K562 (cell line): ENCODE data around the gene BET1L. TPM values are rescaled to one million over a fixed set of nuclear protein-coding genes. Genes with fewer than 3 reads are reported as not detected.

ENCODE experiments used
- ATAC-seq: fragments of 200-7000 bp; cut with Tn5 transposase; 3 replicates; pipeline ENCODE4 v1.9.1; 2020; ENCODE audit warnings: moderate library complexity
- BruUV-seq: library from RNA; stranded (reverse); fragments of 400-500 nt; replicated peaks from 2 replicates; lab custom pipeline; 2021; lab: Mats Ljungman, UMichigan
- CTCF ChIA-PET: fragments of 300-600 bp; formaldehyde crosslinking; extraction: SDS; loops from one replicate; lab custom pipeline; 2021; ENCODE audit warnings: low intra/inter-chr PET ratio; lab: Yijun Ruan, JAX
- POLR2A ChIA-PET: fragments of 300-600, 350-650 bp; sonication (Branson Sonifier 250); formaldehyde crosslinking; extraction: SDS; loops from one replicate; lab custom pipeline; 2021; ENCODE audit warnings: antibody characterized with exemption, inconsistent platforms; lab: Yijun Ruan, JAX
- DNase-seq, 4 experiments: peaks; one replicate each; pipeline versions ENCODE4 v3.0.0 to v3.0.0-alpha.2; 2011 to 2018; ENCODE audit warnings: low spot score in 3 of 4, mixed read lengths in 3 of 4; ENCODE audit errors: extremely low read depth in 1 of 4
- FAIRE-seq: peaks from 2 replicates; lab custom pipeline; 2011; peaks lifted over from hg19 to GRCh38; lab: Jason Lieb, UNC
- H2AFZ ChIP-seq: 2 replicates; pipeline ENCODE4 v1.6.0; 2011; ENCODE audit warnings: low read depth, low read length, control low read depth, inconsistent platforms
- H3K27ac ChIP-seq: fragments of 200-600 bp; 3 replicates; pipeline ENCODE4 v1.8.0; 2011; ENCODE audit warnings: low read depth, mild to moderate bottlenecking, control low read depth, inconsistent platforms, low read length, moderate library complexity, mixed read lengths; ENCODE audit errors: extremely low read depth
- H3K27me3 ChIP-seq, 2 experiments: fragments of 300-600 bp in 1 of 2; 2 replicates in 1 of 2; 3 replicates in 1 of 2; pipeline versions ENCODE4 v1.6.0 to v1.8.0; 2011; ENCODE audit warnings: inconsistent platforms in 2 of 2, low read length in 2 of 2, mild to moderate bottlenecking in 1 of 2, mixed read lengths in 1 of 2, moderate library complexity in 1 of 2; ENCODE audit not compliant: control insufficient read depth in 2 of 2, insufficient read depth in 2 of 2
- H3K36me3 ChIP-seq: fragments of 300-600 bp; 3 replicates; pipeline ENCODE4 v1.8.0; 2011; ENCODE audit warnings: mild to moderate bottlenecking, low read length, inconsistent platforms; ENCODE audit not compliant: control insufficient read depth, insufficient read depth
- H3K4me1 ChIP-seq, 2 experiments: fragments of 200-600 bp in 1 of 2; replicated peaks in 1 of 2; 2 replicates in 1 of 2; 3 replicates in 1 of 2; pipeline versions ENCODE4 v1.5.1 to v1.8.0; 2011; ENCODE audit warnings: inconsistent platforms in 2 of 2, low read length in 2 of 2, mild to moderate bottlenecking in 1 of 2, mixed read lengths in 1 of 2, moderate library complexity in 1 of 2; ENCODE audit not compliant: control insufficient read depth in 2 of 2, insufficient read depth in 2 of 2
- H3K4me2 ChIP-seq: 2 replicates; pipeline ENCODE4 v1.6.1; 2011; ENCODE audit warnings: low read length, control low read depth, inconsistent platforms, mixed read lengths; ENCODE audit not compliant: insufficient read depth
- H3K4me3 ChIP-seq: fragments of 200-600 bp; sonication (generic), shearing (Covaris generic); 2 replicates; pipeline ENCODE4 v1.5.1; 2016; ENCODE audit warnings: control low read depth, inconsistent platforms
- H3K79me2 ChIP-seq: fragments of 200-600 bp; 3 replicates; pipeline ENCODE4 v1.8.0; 2011; ENCODE audit warnings: low read length, inconsistent platforms; ENCODE audit not compliant: control insufficient read depth, insufficient read depth
- H3K9ac ChIP-seq, 2 experiments: 2 replicates each; pipeline versions ENCODE4 v1.6.0 to v1.6.1; 2011; ENCODE audit warnings: low read depth in 2 of 2, low read length in 2 of 2, control low read depth in 1 of 2, inconsistent platforms in 1 of 2, mild to moderate bottlenecking in 1 of 2, mixed read lengths in 1 of 2; ENCODE audit not compliant: insufficient read depth in 1 of 2
- H3K9me1 ChIP-seq: one replicate; pipeline ENCODE4 v1.6.0; 2011; ENCODE audit warnings: inconsistent platforms, mild to moderate bottlenecking, low read length, moderate library complexity; ENCODE audit not compliant: control insufficient read depth, insufficient read depth
- H3K9me3 ChIP-seq: replicated peaks from 2 replicates; pipeline ENCODE4 v1.5.1; 2011; ENCODE audit warnings: low read depth, low read length, inconsistent platforms; ENCODE audit not compliant: control insufficient read depth, insufficient read depth
- H4K20me1 ChIP-seq: replicated peaks from 2 replicates; pipeline ENCODE4 v1.6.1; 2011; ENCODE audit warnings: low read length, inconsistent platforms, mixed read lengths; ENCODE audit not compliant: control insufficient read depth, insufficient read depth
- BDP1 ChIP-seq: IDR thresholded peaks from 3 replicates; pipeline ENCODE4 v1.6.1; 2011; ENCODE audit not compliant: insufficient read length, insufficient read depth
- CHCHD3 ChIP-seq: fragments of 250-450 bp; sonication (Bioruptor Pico); IDR thresholded peaks from 2 replicates; pipeline ENCODE4 v2.1.2; 2022; ENCODE audit warnings: mild to moderate bottlenecking
- CREB3L1 ChIP-seq: fragments of 450-650 bp; IDR thresholded peaks from 2 replicates; pipeline ENCODE4 v1.6.1; 2014; ENCODE audit warnings: low read depth, mild to moderate bottlenecking, moderate library complexity, borderline replicate concordance
- E2F6 ChIP-seq, 2 experiments: IDR thresholded peaks; 2 replicates each; pipeline ENCODE4 v1.6.1; 2011; ENCODE audit warnings: borderline replicate concordance in 1 of 2, control low read depth in 1 of 2, low read depth in 1 of 2, low read length in 1 of 2, mild to moderate bottlenecking in 1 of 2, mixed read lengths in 1 of 2, moderate library complexity in 1 of 2; ENCODE audit not compliant: insufficient read depth in 1 of 2, insufficient read length in 1 of 2, poor library complexity in 1 of 2, severe bottlenecking in 1 of 2; ENCODE audit errors: extremely low read depth in 1 of 2
- FIP1L1 ChIP-seq: fragments of 200-400 bp; formaldehyde crosslinking; IDR thresholded peaks from 2 replicates; pipeline ENCODE4 v1.6.1; 2018; ENCODE audit warnings: mild to moderate bottlenecking, low read depth, low read length; ENCODE audit not compliant: poor library complexity, severe bottlenecking
- FOXK1 ChIP-seq: sonication (generic); formaldehyde crosslinking; IDR thresholded peaks from 2 replicates; pipeline ENCODE4 v1.8.0; 2022; ENCODE audit warnings: missing genetic modification reagents, mild to moderate bottlenecking, borderline replicate concordance
- GTF2F1 ChIP-seq: IDR thresholded peaks from 2 replicates; pipeline ENCODE4 v1.6.1; 2011; ENCODE audit warnings: low read depth, low read length, improper control_type of control experiment
- HOXB6 ChIP-seq: fragments of 250-450 bp; sonication (Bioruptor Pico); IDR thresholded peaks from 2 replicates; pipeline ENCODE4 v1.5.1; 2022; ENCODE audit warnings: mild to moderate bottlenecking, borderline replicate concordance
- NCOA2 ChIP-seq, 2 experiments: fragments of 450-650 bp; IDR thresholded peaks; 2 replicates each; pipeline ENCODE4 v1.6.1; 2018; ENCODE audit warnings: mild to moderate bottlenecking in 2 of 2, moderate library complexity in 1 of 2; ENCODE audit not compliant: partially characterized antibody in 2 of 2
- PHB2 ChIP-seq: fragments of 450-650 bp; IDR thresholded peaks from 2 replicates; pipeline ENCODE4 v1.6.1; 2017; ENCODE audit warnings: low read depth
- PML ChIP-seq: IDR thresholded peaks from 2 replicates; pipeline ENCODE4 v1.6.1; 2012; ENCODE audit warnings: low read length, inconsistent platforms
- ZBTB26 ChIP-seq: fragments of 450-650 bp; formaldehyde crosslinking; IDR thresholded peaks from 2 replicates; pipeline ENCODE4 v1.4.0; 2022; ENCODE audit warnings: missing genetic modification characterization
- ZC3H8 ChIP-seq: fragments of 450-650 bp; IDR thresholded peaks from 2 replicates; pipeline ENCODE4 v1.6.1; 2017
- ZFPM2 ChIP-seq: fragments of 250-450 bp; sonication (Bioruptor Pico); IDR thresholded peaks from 2 replicates; pipeline ENCODE4 v1.5.1; 2022; ENCODE audit warnings: mild to moderate bottlenecking
- ZNF280B ChIP-seq: fragments of 250-450 bp; sonication (Bioruptor Pico); IDR thresholded peaks from 2 replicates; pipeline ENCODE4 v1.5.1; 2021; ENCODE audit warnings: mild to moderate bottlenecking
- ZNF384 ChIP-seq: IDR thresholded peaks from 2 replicates; pipeline ENCODE4 v1.6.1; 2012; ENCODE audit warnings: low read depth, low read length, improper control_type of control experiment
- ZNF445 ChIP-seq: fragments of 250-450 bp; sonication (Bioruptor Pico); IDR thresholded peaks from 2 replicates; pipeline ENCODE4 v1.4.0; 2020; ENCODE audit warnings: low read depth, mild to moderate bottlenecking, moderate library complexity
- WGBS: fragments of 100-300 bp; shearing (Covaris generic); methylation state at CpG from one replicate; pipeline ENCODE4 v1.1.6; 2016; ENCODE audit warnings: low coverage, mixed read lengths; ENCODE audit not compliant: insufficient coverage; ENCODE audit errors: missing lambda C conversion rate; 5-methylcytosine and 5-hydroxymethylcytosine counted together
- in situ Hi-C: fragments of 300-500 bp; cut with MboI; formaldehyde crosslinking; loops from 4 replicates; pipeline ENCODE4 v1.15.0; 2018; ENCODE audit warnings: inconsistent platforms, mixed read lengths
- intact Hi-C: fragments of 100-400 bp; cut with micrococcal nuclease; formaldehyde crosslinking; loops from 2 replicates; pipeline ENCODE4 v1.14.2; 2022
- polyA plus RNA-seq, 8 experiments: library from polyadenylated mRNA; depleted of rRNA in 4 of 8; stranded (reverse) in 5 of 8; unstranded in 3 of 8; fragments of >200 nt; fragmentation: Nextera tagmentation in 2 of 8; fragmentation: Illumina TruSeq in 1 of 8; extraction: Ambion mirVana in 2 of 8; extraction: Trizol in 1 of 8; gene quantifications; 2 replicates each; pipeline versions ENCODE4 v1.2.1 to v1.2.3, GENCODE V29; 2011 to 2014; ENCODE audit warnings: inconsistent platforms in 1 of 8, missing spikeins in 1 of 8
- total RNA-seq, 7 experiments: library from RNA; depleted of rRNA in 6 of 7; stranded (reverse); fragments of >200 nt in 6 of 7; fragmentation: Illumina TruSeq in 2 of 7; extraction: Trizol in 2 of 7; gene quantifications; 2 replicates each; pipeline versions ENCODE4 v1.2.1 to v1.2.3, GENCODE V29; 2011 to 2021; ENCODE audit warnings: low replicate concordance in 1 of 7

Gene BET1L
- total and polyA plus RNA-seq, 9 of the 15 experiments (the other 6 are each of a cell fraction or from before 2014, with no cell fraction given) = 9.9 to 69.1 (median 19.9) TPM

GRCh38 chr11:244376-244775 lies 37.2 kb upstream of the BET1L start:
- Histone ChIP-seq H3K4me3 (no peak overlapping the region), H3K9me3 (no peaks in the 10 kb centered on the region), H3K4me2 (no peak overlapping the region), H2AFZ (no peak overlapping the region), H3K27me3 (no peaks in the 10 kb centered on the region), H3K36me3 (peaks cover 95% of the 10 kb centered on the region), H3K27ac (no peak overlapping the region), H4K20me1 (no peaks in the 10 kb centered on the region), H3K79me2 (peaks cover 31% of the 10 kb centered on the region), H3K9me1 (no peaks in the 10 kb centered on the region), H3K4me1 (no peaks in the 10 kb centered on the region; a peak in 1 of 5 replicates), H3K9ac (no peak overlapping the region)
- FAIRE-seq (no peak), ATAC-seq (no peak), DNase-seq (no peak)
- ChIA-PET POLR2A (interaction anchor here (0.6 to 1.1 kb wide), 2 partner anchors 11 to 41 kb away, joined by 3 read pairs; no protein-coding TSS in a partner anchor), CTCF (no interaction called here)
- no TSS peak for BruUV-seq
- intact Hi-C loops (no loop called here), in situ Hi-C loops (no loop called here)
- 97% methylated on average over 2 of the region's 2 CpGs for WGBS
- TF ChIP-seq HOXB6 (no peak), E2F6 (IDR thresholded peaks at IDR 0.05; ENCODE audit: borderline replicate concordance in 1 of 2, extremely low read depth in 1 of 2, insufficient read depth in 1 of 2, insufficient read length in 1 of 2, low read depth in 1 of 2, low read length in 1 of 2, poor library complexity in 1 of 2, severe bottlenecking in 1 of 2) (no peak), BDP1 (no peak), ZNF280B (CRISPR knock-in tag) (no peak), PHB2 (no peak), FIP1L1 (no peak), NCOA2 (IDR thresholded peaks at IDR 0.05; ENCODE audit: partially characterized antibody in 2 of 2) (no peak), ZBTB26 (CRISPR knock-in tag) (no peak), ZC3H8 (no peak), GTF2F1 (no peak), FOXK1 (CRISPR knock-in tag) (no peak), ZNF384 (no peak), ZFPM2 (CRISPR knock-in tag) (no peak), PML (no peak), CREB3L1 (no peak), CHCHD3 (no peak), ZNF445 (no peak)
